Measurements from ENCODE around the gene PCTP.
A peak's percentile ranks its signal among the peaks of the same experiment; 100 is the strongest.

The PCTP gene

DNA sequence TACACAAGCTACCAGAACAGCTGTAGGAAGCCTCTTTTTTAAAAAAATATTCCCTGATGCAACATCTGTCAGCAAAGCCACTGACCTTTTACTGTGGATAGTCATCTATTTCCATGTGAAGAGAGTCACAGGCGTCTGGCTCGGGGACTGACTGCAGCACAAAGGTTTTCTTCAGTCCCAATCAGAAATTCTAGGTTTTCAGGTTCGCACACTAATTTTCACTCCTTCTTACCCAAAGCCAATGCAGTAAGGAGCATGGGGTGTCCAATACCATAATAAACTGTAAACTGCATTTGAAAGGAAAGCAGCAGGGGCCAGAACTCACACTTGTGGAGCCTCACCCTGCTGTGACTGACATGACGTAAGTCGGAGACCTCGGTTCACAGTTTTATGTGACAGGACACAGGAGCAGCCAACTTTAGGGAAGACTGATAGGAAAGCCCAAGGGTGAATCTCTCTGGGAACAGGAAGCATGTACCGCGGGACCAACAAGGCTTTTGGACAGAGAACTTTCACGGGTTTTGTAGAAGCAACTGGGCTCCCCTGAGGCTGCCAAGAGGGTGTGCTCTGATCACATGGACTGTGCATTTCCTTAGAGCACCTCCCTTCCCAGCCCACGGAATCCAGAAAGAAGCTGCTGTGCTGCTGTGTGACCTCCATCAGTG lies 19.1 kb upstream of the PCTP start:
- DNase-seq (ENCODE audit: low read depth) = no peak
- TF ChIP-seq, protein P1, sequence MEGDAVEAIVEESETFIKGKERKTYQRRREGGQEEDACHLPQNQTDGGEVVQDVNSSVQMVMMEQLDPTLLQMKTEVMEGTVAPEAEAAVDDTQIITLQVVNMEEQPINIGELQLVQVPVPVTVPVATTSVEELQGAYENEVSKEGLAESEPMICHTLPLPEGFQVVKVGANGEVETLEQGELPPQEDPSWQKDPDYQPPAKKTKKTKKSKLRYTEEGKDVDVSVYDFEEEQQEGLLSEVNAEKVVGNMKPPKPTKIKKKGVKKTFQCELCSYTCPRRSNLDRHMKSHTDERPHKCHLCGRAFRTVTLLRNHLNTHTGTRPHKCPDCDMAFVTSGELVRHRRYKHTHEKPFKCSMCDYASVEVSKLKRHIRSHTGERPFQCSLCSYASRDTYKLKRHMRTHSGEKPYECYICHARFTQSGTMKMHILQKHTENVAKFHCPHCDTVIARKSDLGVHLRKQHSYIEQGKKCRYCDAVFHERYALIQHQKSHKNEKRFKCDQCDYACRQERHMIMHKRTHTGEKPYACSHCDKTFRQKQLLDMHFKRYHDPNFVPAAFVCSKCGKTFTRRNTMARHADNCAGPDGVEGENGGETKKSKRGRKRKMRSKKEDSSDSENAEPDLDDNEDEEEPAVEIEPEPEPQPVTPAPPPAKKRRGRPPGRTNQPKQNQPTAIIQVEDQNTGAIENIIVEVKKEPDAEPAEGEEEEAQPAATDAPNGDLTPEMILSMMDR (IDR thresholded peaks at IDR 0.05; ENCODE audit: control insufficient read depth, insufficient read depth, low read depth, low read length, missing control alignments) = no peak
- no peak overlapping the region for H3K4me3 ChIP-seq (ENCODE audit: control insufficient read depth, low read depth, low read length)

DNA sequence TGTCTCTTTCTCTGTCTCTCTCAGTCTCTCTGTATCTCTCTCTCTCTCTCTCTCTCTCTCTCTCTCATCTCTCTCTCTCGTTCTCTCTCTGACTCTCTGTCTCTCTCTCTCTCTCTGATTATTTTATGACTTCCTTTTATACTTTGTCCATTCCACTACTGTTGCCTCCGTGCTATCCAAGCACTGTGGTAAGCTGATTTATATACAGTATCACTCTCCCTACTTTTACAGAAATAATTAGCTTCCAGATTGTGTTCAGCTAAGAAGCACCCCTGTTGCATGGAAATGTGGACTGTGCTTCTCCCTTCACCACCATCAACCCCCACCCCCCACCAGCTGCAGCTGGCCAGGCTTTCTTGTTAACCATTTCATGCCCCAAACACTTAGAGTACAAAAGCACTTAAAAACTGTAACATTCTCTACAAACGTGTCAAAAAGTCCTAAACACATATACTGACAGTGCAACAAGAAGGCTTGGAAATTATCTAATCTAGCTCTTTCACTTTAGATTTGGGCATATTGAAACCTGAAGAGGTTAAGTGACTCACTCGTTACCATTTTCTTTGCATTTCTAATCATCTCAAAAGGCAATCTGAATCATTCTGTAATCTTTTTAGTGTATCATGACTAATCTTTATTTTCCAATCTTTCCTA lies 16.6 kb upstream of the PCTP start:
- no peak overlapping the region for H3K4me3 ChIP-seq (ENCODE audit: control insufficient read depth, low read depth, low read length)
- DNase-seq (ENCODE audit: low read depth) = no peak
- TF ChIP-seq, protein P1 (IDR thresholded peaks at IDR 0.05; ENCODE audit: control insufficient read depth, insufficient read depth, low read depth, low read length, missing control alignments) = no peak

DNA sequence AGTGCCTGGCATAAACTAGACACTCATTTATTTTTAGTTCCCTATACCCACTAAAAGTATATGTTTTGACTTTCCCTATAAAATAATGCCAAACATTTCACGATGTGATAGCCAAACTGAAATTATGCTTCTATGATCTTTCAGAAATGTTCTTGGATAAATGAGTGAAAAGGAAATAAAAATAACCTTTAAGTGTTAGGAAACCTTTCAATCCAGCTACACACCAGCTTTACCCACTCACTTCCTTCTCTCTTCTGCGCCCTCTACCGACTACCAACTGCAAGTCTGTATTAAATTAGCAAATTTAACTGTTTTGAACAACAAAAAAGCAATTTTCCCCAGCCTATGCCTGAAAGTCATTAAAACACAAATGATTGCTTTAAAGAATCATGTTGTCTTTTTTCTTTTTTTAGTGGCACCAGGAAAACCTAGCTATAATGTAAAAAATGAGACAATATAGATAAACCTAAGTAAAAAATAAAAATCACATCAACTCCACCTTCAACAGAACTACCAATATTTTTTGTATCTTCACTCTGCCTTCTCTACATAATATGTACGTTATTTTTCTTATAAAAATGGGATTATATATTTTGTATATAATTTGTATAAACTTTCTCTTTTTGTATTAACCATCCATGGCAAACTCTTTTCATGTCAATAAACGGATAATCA lies 15.0 kb upstream of the PCTP start:
- no peak overlapping the region for H3K4me3 ChIP-seq (ENCODE audit: control insufficient read depth, low read depth, low read length)
- DNase-seq (ENCODE audit: low read depth) = no peak
- TF ChIP-seq, protein P1 (IDR thresholded peaks at IDR 0.05; ENCODE audit: control insufficient read depth, insufficient read depth, low read depth, low read length, missing control alignments) = peak; percentile 76

DNA sequence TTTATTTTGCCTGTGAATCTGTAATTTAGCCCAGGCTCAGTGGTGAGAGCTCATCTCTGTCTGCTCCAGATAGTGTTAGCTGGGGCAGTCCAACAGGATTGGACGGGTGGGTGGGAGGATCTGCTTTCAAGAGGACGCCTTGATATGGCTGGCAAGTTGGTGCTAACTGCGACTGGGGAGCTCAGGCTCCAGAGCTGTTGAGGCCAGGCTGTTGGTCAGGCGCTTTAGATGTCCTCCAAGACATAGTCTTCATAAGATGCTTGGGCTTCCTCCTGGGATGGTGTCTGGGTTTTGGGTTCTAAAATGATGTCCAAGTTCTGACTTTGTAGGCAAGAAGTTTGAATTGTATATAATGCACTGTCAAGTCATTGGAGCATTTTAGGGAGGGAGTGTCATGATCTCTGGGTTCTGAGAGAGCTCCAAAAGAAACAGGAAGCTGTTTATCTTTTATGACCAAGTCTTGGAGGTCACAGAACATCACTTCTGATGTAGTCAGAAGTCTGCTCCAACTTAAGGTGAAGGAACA lies 12.8 kb upstream of the PCTP start:
- no peak for DNase-seq (ENCODE audit: low read depth)
- H3K4me3 ChIP-seq (ENCODE audit: control insufficient read depth, low read depth, low read length) = no peak overlapping the region
- TF ChIP-seq, protein P1 (IDR thresholded peaks at IDR 0.05; ENCODE audit: control insufficient read depth, insufficient read depth, low read depth, low read length, missing control alignments) = no peak

DNA sequence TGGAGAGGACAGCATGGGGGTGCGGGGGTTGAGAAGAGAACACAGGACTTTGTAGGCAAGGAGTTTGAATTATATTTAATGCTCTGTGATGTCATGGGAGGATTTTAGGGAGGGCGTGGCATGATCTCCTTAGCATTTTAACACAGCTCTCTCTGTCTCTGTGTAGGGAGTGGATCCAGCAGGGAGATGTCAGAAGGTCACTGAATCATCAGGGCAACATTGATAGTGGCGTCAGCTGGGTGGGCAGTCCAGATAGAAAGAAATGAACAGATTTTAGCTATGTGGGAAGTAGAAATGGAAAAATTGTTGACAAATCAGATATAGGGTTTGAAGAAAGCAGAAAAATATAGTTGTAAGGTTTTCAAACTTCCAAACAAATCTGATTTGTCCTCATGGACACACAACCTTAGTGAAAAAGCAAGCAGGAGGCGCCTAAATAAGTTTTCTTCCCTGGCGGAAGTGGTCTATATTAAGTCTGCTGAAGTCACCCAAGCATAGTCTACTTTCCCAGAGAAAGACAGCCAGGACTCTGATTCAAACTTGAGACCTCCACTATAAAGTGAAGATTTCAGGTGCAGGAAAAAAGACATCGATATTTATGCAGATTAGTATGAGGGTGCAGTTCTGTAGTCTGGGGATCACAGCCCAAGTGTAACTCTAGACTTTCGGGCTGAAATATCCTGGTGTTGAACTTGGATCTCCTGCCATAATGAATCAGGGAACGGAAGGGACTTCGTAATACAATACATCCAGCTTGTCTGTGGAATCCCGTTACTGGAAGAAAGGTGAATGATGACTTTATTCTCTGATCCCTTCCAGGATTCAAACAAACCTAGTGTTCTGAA lies 10.1 kb upstream of the PCTP start:
- no peak overlapping the region for H3K4me3 ChIP-seq (ENCODE audit: control insufficient read depth, low read depth, low read length)
- TF ChIP-seq, protein P1 (IDR thresholded peaks at IDR 0.05; ENCODE audit: control insufficient read depth, insufficient read depth, low read depth, low read length, missing control alignments) = no peak
- DNase-seq (ENCODE audit: low read depth) = no peak

DNA sequence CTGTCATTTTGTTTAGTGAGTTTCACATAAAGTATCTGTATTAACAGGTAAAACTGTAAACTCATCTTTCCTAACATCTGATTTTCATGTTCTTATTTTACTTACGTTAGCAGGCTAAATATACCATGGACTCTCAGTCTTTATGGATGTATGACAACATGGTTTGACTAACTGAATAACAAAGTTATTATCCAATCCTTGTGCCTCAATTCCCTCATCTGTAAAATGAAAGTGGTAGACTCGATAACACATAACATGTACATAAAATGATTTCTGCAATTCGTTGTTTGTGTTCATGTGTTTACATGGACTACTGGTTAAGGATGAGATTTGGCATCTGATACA lies 9.5 kb upstream of the PCTP start:
- DNase-seq (ENCODE audit: low read depth) = no peak
- no peak overlapping the region for H3K4me3 ChIP-seq (ENCODE audit: control insufficient read depth, low read depth, low read length)
- TF ChIP-seq, protein P1 (IDR thresholded peaks at IDR 0.05; ENCODE audit: control insufficient read depth, insufficient read depth, low read depth, low read length, missing control alignments) = no peak

Data from AG09309 (cell line).